HG03432 (cell line): Measurements from ENCODE around the gene GPR160.

Experiments
- ATAC-seq: cut with Tn5 transposase; IDR thresholded peaks from one replicate; pipeline ENCODE4 v1.9.1; 2021; ENCODE audit warnings: mild to moderate bottlenecking, moderate library complexity; ENCODE audit not compliant: unreplicated experiment

The GPR160 gene

DNA sequence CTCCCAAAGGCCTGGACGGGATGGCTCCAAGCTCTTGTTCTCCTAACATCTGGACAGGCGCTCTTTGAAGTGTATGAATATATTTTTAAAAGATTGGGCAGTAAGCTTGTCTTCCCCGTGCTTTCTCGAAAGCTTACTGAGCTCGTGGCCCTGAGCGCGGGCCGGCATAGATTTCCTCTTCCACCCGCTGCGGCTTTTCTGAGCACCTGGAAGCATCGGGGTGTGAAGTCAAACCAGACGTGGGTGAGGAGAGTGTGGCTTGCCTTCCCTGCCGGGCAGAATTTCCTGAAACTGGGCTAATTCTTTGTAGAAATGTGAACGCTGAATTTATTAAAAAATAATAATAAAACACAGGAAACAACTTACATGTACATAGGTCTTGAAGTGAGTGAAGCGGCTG, 25.9 kb downstream of the GPR160 start:
- no peak for ATAC-seq

DNA sequence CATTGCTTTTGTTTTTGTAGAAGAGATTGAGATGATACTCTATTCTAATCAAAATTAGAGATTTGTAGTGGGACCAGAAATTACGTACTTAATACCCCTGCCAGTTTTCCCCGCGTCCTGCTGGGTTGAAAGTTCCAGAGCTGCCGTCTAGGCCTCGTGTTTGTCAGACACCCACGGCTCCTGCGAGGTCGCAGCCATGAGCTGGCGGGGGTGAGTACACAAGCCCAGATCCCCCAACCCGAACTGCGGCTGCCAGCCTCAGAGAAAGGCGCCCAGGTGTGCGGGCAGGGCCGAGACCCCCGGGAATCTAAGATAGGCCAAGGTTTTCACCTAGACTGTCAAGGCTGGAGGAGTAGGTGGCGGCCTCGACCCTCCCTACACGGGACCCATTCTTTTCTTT, 26.3 kb downstream of the GPR160 start:
- ATAC-seq, result no peak

DNA sequence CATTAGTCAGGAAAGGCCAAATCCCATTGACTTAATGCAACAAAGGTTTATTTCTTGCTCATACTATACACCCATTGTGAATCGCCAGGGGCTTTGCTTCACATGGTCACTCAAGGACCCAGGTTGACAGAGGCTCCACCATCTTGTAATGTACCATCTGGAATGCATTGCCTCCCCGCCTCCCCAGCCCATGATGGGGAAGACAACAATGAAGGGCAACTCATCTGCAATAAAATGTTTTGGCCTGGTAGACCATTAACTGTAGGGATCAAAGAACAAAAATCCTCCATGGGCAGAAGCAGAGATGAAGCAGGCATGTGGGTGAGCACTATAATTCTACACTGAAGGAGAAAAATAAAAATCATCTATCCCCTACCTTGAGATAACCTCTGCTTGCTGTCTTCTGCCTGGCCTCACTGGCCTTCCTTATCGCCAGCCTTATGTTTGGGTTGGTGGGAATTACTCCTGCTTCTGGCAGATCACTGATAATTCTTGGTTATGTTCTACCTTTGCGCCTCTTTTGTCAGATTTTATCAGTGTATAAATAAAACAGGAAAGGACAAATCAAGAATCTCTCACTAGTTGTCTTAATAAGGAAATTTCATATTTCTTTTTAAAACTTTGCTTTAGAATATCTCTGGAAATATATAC, 37.8 kb downstream of the GPR160 start:
- no peak for ATAC-seq

DNA sequence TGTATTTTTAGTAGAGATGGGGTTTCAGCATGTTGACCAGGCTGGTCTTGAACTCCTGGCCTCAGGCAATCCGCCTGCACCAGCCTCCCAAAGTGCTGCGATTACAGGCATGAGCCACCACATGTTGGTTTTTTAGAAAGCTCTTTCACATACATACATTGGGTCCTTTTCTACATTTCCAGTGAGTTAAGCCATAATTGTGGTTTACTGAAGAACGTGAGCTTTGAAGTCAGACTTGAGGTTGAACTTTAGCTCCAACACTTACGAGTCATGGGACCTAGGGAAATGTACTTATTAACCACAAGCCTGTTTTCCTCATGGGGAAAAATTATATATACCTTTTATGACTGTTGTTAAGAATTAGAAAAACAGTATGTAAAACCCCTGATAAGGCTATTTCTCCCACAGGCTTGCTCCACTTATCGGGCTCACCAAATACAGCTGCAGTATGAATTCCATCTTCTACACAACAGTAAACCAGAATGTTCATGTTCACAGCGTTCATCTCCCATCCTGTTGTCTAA, 39.0 kb downstream of the GPR160 start:
- ATAC-seq, result no peak

DNA sequence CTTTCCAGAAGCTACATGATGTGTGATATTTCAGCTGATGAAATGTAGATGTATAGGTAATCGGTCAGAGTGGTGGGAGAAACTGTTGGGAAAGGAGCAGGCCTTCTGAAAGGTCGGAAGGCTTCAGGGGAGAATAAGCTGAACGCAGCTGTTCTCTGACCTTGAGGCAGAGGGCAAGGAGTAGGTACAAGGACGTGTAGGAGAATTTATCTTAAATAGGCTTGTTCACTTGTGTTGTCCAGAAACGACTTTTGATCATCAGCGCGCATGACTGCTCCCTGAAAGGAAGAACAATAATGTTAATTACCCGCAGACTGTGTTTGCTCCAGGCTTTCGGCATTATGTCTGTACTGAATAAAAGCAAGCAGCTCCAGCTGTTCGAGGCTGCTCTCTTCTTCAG, 39.6 kb downstream of the GPR160 start:
- no peak for ATAC-seq

DNA sequence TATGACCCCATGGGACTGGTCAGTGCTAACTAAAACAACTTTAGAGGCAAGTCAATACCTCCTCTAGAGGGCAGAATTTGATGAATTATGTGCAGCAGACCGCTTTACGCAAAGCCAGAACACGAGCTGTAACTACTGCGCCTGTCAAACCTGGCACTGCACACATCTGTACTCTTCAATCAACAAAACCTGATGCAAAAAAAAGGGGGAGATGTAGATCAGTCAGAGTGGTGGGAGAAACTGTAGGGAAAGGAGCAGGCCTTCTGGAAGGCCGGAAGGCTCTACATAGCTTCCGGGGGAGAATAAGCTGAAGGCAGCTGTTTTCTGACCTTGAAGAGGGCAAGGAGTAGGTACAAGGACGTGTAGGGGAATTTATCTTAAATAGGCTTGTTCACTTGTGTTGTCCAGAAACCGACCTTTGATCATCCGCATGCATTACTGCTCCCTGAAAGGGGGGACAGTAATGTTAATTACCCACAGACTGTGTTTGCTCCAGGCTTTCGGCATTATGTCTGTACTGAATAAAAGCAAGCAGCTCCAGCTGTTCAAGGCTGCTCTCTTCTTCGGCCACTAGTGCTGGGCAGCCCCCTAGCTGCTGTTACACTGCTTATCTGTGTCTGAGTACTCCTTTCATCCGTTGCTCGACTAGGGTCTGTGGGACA, 41.0 kb downstream of the GPR160 start:
- ATAC-seq, result no peak

DNA sequence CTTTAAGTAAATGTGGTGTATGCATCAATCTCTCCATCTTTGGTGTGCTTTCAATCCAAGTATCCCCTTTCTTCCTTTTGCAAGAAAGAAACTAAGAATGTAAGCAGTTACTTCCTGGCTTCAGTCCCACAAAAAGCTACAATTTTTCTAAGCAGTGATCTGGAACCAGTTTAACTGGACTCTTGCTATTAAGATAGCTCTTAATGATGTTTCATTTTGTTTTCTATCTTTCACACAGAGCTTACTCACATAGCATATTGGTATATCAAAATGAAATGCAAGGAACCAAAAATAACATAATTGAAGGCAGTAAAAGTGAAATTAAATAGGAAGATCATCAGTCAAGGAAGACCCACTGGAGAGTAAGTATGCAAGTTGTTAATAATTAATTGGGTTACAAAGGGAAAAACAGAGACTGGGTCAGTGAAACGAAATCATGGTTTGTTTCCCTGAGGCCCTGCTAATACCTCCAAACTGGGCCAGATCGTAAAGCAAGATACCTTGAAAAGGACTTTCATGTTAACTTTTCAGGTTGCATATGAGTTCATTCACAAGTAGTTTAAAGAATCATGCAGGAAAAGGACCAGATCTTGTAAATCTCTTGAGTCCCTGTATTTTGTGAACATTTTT, 41.9 kb downstream of the GPR160 start:
- no peak for ATAC-seq

DNA sequence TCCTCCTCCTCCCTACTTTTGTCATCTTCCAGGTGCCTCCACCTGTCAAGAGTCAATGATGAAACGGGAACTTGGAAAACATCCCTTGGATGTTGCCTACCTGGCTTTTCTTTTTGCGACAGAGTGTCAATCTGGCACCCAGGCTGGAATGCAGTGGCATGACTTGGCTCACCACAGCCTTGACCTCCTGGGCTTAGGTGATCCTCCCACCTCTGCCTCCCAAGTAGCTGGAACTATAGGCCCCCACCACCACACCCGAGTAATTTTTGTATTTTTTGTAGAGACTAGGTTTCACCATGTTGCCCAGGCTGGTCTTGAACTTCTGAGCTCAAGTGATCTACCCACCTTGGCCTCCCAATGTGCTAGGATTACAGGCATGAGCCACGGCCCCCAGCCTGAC, 42.8 kb downstream of the GPR160 start:
- no peak for ATAC-seq

DNA sequence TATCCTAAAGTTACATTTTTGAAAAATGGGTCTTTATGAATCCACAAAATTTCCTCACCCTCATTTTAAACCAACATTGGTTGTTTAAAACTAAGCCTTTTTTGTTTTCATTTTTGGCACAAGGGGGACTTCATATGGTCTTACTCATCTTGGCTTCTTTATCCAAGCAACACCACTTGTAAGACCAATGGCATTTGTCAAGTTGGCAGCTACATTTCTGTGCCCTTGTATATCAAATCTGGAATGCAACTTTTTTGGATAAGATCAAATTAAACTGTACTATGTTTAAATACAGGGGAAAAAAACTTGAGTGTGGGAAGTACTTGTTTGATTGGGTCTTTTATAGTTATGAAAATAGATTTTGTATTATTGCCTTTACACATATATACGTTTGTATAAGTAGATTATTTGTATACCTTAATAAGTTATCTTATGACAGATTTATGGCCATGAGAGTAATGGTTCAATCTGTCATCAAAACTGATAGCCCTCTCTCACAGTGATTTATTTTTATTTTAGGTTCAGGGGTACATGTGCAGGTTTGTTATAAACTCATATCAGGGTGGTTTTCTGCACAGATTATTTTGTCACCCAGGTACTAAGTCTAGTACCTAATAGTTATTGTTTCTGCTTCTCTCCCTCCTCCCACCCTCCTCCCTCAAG, 43.4 kb downstream of the GPR160 start:
- ATAC-seq, result no peak

DNA sequence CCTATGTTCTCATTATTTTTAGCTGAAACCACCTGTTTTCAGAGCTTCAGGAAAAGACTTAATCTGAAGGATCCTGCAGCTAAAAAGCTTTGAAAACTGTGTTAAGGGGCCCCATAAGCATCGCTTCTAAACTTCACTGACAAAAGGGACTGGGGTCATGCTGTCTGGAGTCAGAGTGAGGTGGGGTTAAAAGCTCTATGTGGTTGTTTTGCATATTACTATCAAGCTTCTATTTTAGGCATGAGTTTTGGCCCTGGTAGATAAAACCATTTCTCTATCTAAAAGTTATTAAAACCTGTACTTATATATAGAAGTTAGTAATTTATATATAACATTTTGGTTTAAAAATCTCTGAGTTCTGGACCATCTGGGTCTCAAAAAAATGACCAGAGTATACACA, 45.5 kb downstream of the GPR160 start:
- ATAC-seq, result no peak

DNA sequence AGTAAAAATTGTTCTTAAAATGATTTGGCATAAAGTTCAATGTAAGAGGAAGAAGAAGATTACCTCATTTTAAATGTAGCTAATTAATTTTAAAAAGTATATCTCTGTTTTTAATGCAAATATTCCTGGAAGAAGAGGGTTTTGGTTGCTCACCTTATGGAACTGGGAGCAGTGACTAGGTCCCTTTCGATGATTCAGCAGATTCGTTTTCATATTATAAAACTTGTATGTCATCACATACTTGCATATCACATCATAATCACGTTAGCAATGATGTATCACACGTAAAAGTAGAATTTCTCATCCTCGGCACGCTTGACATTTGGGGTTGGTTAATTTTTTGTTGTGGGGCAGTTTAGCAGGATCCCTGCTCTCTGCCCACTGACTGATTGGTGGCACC, 47.6 kb downstream of the GPR160 start:
- no peak for ATAC-seq

DNA sequence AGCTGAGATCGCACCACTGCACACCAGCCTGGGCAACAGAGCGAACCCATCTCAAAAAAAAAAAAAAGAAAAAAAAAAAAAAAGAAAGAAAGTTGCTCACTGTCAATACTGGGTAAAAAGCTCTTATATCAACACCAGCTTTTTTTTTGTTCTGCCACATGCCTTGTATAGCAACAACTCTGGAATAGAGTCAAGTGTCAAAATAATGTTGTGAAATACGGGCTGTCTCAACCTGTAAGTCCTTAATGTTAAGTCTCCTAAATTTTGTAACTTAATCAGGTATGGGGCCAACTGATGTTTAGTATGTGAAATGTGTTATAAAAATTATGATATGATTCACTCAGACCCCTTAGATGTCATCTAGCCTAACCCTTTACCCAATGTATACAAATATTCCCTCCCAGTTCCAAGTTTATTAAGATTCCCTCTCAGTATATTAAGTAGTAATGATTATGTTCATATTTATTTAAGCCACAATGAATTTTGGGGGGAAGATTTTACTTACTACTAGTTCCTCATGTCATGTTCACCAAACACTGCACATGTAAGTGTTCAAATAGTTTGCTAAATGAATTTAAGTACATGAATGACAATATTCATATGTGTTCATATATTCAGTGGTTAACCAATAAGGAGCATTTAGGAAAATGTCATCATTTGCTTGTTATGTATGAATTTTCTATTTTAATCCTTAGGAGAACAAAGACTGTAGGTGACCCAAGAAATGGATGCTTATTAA, 52.2 kb downstream of the GPR160 start:
- no peak for ATAC-seq

DNA sequence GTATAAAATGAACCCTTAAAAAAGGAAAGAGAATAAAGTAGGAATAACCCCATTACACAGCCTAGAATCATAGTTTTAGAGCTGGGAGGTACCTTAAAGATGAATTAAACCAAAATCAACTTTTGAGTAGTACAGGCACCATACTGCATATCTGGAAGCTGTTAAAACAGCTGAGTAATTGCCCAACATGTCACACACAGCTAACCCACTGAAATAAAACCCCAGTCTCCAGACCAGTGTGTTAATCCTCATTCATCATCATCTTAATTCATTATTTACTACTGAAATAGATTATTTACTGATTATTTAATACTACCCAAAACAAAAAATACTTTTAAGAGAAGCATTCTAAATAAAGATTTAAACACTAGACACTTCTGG, 52.8 kb downstream of the GPR160 start:
- no peak for ATAC-seq

DNA sequence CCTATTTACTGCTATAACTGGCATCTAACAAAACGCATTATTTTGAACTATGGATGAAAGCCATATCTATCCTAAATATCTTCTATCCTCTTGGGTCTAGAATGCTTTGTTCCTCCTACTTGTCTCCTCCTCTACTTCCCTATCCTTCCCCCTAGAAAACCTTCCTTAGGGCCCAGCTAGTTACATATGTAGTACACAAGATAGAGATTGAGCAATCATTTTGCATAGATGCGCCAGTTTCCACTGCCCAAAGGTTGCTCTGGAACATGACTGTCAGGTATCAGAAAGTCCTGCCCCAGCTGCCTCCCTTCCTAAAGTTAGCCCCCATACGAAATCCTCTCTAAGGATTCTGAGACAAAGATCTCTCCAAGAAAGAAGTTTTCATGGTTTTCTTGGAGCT, 55.1 kb downstream of the GPR160 start:
- ATAC-seq, result no peak

DNA sequence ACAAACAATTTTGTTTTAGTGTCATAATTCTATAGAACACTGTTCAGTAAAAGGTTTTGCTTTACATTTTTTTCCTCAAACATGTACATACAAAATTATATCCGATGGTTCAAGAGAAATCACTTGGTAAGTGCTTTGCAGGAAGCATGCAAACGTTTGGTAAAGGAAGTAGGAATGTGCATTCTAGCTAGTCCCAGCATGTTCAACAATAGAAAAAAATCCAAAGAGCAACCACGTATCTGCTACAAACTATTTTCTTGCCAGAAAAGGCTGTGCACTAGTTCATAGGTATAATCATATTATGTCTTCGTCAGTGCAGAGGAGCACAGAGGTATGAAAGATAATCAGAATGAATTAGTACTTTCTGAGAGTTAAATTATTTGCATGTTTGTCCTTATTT, 58.0 kb downstream of the GPR160 start:
- no peak for ATAC-seq

DNA sequence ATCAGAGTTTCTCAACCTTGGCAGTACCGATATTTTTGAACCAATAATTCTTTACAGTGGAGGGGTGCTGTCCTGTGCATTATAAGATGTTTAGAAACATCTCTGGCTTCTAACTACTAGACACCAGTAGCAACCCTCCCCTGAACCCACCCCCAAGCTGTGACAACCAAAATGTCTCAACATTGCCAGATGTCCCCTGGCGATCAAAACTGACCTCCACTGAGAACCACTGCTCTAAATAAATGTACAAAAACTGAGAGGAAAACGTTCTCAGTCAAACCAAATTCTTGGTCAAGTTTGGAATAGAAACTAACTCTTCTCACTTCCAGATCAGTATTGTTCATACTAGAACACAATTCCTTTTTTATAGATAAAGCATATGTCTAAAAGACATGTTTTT, 58.5 kb downstream of the GPR160 start:
- ATAC-seq, result no peak

DNA sequence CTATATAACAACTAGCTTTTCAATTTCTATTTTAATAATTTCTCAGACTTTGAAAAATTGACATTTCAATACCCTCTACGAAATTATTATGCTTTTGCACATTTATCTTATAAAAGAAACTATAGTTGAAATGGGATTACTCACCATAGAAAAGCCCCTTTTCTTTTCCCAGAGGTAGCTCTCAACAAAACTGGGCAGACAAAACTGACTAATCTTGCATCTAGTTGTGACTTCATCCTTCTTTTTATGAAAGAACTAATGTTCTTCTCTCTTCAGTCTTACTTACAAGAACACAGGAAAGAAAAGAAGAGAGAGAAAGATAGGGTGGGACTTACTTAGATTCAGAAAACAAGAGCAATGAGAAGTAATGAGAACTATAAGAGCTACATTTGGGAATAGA, 61.0 kb downstream of the GPR160 start:
- no peak for ATAC-seq

DNA sequence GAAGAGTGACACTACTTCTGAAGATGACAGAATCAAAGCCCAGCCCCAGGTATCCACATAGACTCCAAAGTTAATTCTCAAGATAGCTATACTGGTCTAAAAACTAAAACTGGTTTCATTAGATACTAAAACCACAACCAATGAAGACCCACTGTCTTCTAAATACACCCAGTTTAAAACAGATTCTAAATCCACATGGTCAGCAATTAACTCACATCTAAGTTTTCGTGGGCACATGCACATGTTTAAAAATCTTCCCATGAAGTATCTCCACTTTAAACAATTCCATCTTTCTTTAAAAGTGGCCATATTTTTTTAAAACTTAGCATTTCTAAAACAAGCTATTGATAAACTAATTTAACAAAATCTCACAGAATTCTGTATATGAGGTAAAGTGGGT, 63.1 kb downstream of the GPR160 start:
- ATAC-seq, result no peak

DNA sequence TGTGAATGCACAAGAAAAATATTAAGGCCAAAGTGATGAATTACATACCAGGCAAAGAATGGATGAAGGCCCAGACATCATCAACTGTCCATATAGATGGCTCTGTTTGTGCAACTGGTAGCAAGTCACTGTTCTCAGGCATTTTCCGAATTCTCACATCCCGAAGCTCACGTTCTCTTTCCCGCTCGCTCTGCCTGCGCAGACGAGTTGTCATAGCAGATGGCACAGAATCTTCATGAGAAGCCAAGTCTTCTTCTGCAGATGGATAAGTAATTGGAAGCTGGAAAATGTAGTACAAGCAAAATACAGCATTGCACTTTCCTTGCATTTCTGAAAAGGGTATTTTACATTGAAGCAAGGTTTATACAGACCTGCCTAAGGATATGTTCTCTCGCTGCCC, 64.6 kb downstream of the GPR160 start:
- no peak for ATAC-seq

DNA sequence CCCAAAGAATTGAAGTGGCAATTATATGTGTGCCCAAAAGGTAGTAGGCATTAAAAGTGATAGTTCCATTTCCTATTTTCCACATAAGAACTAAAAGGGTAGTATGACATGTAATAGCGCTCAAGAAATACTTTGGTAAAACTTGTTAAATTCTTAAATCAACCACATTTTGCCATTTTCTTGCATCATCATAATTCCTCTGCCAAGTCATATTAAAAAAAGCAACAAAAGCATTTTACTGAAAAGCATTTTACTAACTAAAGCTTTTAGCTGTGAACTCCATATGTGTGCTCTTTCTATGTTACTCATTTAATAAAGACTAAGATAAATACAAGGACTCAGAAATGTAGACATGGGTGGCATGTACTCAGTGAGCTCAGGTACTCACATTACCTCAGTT, 70.1 kb downstream of the GPR160 start:
- ATAC-seq, result no peak

DNA sequence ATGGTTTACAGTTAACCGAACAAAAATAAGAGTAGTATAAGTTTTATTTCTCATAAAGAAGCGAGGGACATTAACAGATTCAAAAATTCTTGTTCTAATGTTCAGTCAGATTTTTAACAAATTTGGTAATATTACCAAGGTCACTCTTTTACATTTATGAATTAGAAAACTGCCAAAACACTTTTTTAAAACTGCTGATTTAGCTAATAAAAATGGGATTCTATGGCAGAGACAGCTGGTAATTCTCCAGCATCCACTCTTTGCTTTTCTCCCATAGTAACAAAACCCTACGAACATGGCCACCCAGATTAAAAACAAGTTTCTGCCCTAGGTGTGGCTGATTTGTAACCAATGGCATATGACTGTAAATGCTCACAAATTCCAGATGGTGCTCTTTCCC, 71.2 kb downstream of the GPR160 start:
- no peak for ATAC-seq
